Measurements from ENCODE around the gene ADD2.
"Not testable (repeated sequence)": the region's sequence is repeated elsewhere in the genome, so short reads cannot be mapped to it uniquely, and the experiment has no call there.

The ADD2 gene

DNA sequence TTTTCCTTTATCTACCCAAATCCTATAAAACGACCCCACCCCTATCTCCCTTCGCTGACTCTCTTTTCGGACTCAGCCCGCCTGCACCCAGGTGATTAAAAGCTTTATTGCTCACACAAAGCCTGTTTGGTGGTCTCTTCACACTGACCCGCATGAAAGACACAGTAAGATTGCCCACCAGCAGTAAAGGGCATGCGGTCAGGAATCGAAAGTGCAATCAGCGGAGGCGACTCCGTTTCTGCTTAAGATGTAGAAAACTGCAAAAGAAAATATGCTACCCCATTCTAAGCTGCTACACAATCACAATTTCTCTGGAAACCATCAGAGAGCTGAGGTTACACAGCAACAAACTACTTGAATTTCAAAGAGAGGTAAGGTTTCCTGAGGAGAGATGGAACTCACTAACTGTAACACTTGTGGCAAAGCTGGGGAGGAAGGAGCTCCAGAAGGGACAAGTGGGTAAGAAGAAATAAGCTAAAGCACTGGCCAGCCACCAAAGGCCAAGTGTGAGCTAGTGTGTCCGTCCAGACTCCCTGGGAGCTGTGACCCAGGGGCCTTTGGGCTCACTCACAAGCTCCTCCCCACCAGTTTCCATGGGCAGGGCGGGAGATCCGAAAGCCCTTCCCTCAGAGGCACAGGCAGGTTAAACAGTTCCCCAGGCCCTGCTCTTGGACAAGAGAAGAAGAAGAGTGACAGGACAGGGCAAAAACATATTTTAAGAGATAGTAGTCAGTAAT, 141.6 kb downstream of the ADD2 start:
- Mint-ChIP-seq H3K27me3 (peaks cover 10% of the 10 kb centered on the region), H3K27ac (no peak overlapping the region), H3K4me1 (ENCODE audit: low read depth) (no peaks in the 10 kb centered on the region), H3K4me3 (no peak overlapping the region), H3K9me3 (no peaks in the 10 kb centered on the region), H3K36me3 (ENCODE audit: low read depth) (no peaks in the 10 kb centered on the region)

- H3K27ac Mint-ChIP-seq; H3K4me1 Mint-ChIP-seq (ENCODE audit: low read depth); H3K9me3 Mint-ChIP-seq; H3K27me3 Mint-ChIP-seq; H3K4me3 Mint-ChIP-seq; H3K36me3 Mint-ChIP-seq (ENCODE audit: low read depth): not testable (repeated sequence)
Observed at GRCh38 chr2:70621536-70621935, 146.5 kb downstream of the ADD2 start.

GRCh38 chr2:70620020-70620419, 148.0 kb downstream of the ADD2 start:
- H3K4me1 Mint-ChIP-seq (ENCODE audit: low read depth): no peaks in the 10 kb centered on the region
- H3K27ac Mint-ChIP-seq: no peak overlapping the region
- H3K9me3 Mint-ChIP-seq: no peaks in the 10 kb centered on the region
- H3K27me3 Mint-ChIP-seq: peaks cover 3% of the 10 kb centered on the region
- H3K4me3 Mint-ChIP-seq: no peak overlapping the region
- no peaks in the 10 kb centered on the region for H3K36me3 Mint-ChIP-seq (ENCODE audit: low read depth)

- Mint-ChIP-seq H3K4me1 (ENCODE audit: low read depth) (no peaks in the 10 kb centered on the region), H3K27me3 (peaks cover 8% of the 10 kb centered on the region), H3K27ac (no peak overlapping the region)
Observed at GRCh38 chr2:70619167-70619566, 148.8 kb downstream of the ADD2 start.

DNA sequence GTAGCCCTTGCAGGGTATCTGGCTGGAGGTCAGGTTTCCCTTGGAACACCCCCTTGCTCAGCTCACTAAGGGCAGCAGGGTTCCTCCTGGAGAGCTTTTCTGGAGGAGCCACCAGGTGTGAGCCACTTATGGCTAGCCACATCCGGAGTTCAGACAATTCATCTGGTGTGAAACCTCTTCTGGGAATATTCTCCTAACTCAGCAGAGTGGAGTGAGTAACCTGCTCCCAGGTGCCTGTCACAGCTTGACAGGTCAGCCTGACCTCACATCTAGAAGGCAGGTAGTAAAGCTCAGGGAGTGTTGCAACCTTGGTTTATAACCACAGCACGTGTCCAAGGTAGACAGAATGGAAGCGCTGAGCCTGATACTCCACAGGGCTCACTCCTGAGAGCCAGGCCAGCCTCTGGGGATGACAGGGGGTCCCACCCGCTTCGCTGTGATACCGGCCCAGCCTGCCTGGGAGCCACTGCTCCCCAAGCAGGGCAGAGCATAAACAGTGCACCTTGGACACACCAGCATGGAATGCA, 151.8 kb downstream of the ADD2 start:
- Mint-ChIP-seq H3K36me3 (ENCODE audit: low read depth) (no peaks in the 10 kb centered on the region), H3K4me1 (ENCODE audit: low read depth) (no peaks in the 10 kb centered on the region), H3K9me3 (no peaks in the 10 kb centered on the region), H3K27me3 (peaks cover 8% of the 10 kb centered on the region), H3K4me3 (no peak overlapping the region), H3K27ac (no peak overlapping the region)

More at GRCh38 chr2:70619167-70619566, 148.8 kb downstream of the ADD2 start:
- no peaks in the 10 kb centered on the region for H3K9me3 Mint-ChIP-seq
- H3K4me3 Mint-ChIP-seq: no peak overlapping the region
- no peaks in the 10 kb centered on the region for H3K36me3 Mint-ChIP-seq (ENCODE audit: low read depth)

- H3K27me3 Mint-ChIP-seq: peaks cover 6% of the 10 kb centered on the region
- H3K36me3 Mint-ChIP-seq (ENCODE audit: low read depth): no peaks in the 10 kb centered on the region
- no peaks in the 10 kb centered on the region for H3K9me3 Mint-ChIP-seq
- H3K4me1 Mint-ChIP-seq (ENCODE audit: low read depth): no peaks in the 10 kb centered on the region
- H3K4me3 Mint-ChIP-seq: no peak overlapping the region
- H3K27ac Mint-ChIP-seq: no peak overlapping the region
Observed at GRCh38 chr2:70615222-70615621, 152.8 kb downstream of the ADD2 start.

DNA sequence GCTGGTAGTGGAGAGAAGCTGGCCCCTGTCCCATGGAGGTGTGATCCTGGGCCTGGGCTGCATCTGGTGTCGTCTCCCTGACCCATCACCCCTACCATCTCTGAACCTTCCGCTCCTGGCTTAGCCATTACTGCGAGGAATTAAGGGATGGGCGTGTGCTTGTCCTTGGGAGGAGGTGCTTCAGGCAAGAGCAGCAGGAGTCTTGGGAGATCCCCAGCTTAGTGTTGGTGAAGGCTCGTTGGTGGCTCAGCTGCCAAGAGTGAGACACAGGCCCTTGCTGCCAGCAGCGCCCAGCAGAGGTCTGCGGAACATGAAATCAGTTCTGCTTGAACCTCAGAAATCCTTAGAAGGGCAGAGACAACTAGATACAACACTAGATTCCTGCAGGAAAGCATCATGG, 154.5 kb downstream of the ADD2 start:
- no peaks in the 10 kb centered on the region for H3K36me3 Mint-ChIP-seq (ENCODE audit: low read depth)
- H3K4me1 Mint-ChIP-seq (ENCODE audit: low read depth): no peaks in the 10 kb centered on the region
- no peak overlapping the region for H3K4me3 Mint-ChIP-seq
- H3K27me3 Mint-ChIP-seq: peaks cover 5% of the 10 kb centered on the region
- H3K27ac Mint-ChIP-seq: no peak overlapping the region
- no peaks in the 10 kb centered on the region for H3K9me3 Mint-ChIP-seq

GRCh38 chr2:70612574-70612973, 155.4 kb downstream of the ADD2 start:
- Mint-ChIP-seq H3K4me1 (ENCODE audit: low read depth) (no peaks in the 10 kb centered on the region), H3K27me3 (peaks cover 5% of the 10 kb centered on the region), H3K36me3 (ENCODE audit: low read depth) (no peaks in the 10 kb centered on the region), H3K9me3 (no peaks in the 10 kb centered on the region), H3K4me3 (no peak overlapping the region), H3K27ac (no peak overlapping the region)

GRCh38 chr2:70608373-70608772, 159.6 kb downstream of the ADD2 start:
- Mint-ChIP-seq H3K4me3 (no peak overlapping the region), H3K27ac (no peak overlapping the region), H3K4me1 (ENCODE audit: low read depth) (no peaks in the 10 kb centered on the region), H3K9me3 (no peaks in the 10 kb centered on the region), H3K27me3 (no peaks in the 10 kb centered on the region), H3K36me3 (ENCODE audit: low read depth) (no peaks in the 10 kb centered on the region)

GRCh38 chr2:70607121-70607561, 160.9 kb downstream of the ADD2 start:
- Mint-ChIP-seq H3K36me3 (ENCODE audit: low read depth) (no peaks in the 10 kb centered on the region), H3K9me3 (no peaks in the 10 kb centered on the region), H3K4me3 (no peak overlapping the region), H3K27me3 (peaks cover 5% of the 10 kb centered on the region), H3K27ac (no peak overlapping the region), H3K4me1 (ENCODE audit: low read depth) (no peaks in the 10 kb centered on the region)

Data from stimulated activated naive CD8-positive, alpha-beta T cell treated with anti-CD3 and anti-CD28 coated beads, Interleukin-15, Interleukin-2, amounts not matched to agents 100 ng/mL and 50 ng/mL, for 24 hours (primary cell).